DOHH2 (cell line): ENCODE data around the gene PRMT6.
"Not testable (repeated sequence)": the region's sequence is repeated elsewhere in the genome, so short reads cannot be mapped to it uniquely, and the experiment has no call there.

ENCODE experiments used
- H3F3A ChIP-seq: fragments of 200-600 bp; sonication (generic), shearing (Covaris generic); 2 replicates; pipeline ENCODE4 v1.6.0; 2016; ENCODE audit warnings: antibody characterized with exemption, mild to moderate bottlenecking; ENCODE audit not compliant: control insufficient read depth, insufficient read depth
- H3K27ac ChIP-seq: fragments of 200-600 bp; sonication (generic); 2 replicates; pipeline ENCODE4 v1.5.1; 2014; ENCODE audit warnings: low read depth, mild to moderate bottlenecking, low read length, moderate library complexity
- H3K27me3 ChIP-seq: fragments of 200-600 bp; sonication (generic); 2 replicates; pipeline ENCODE4 v1.6.1; 2014; ENCODE audit warnings: mild to moderate bottlenecking, low read length, mixed read lengths; ENCODE audit not compliant: control insufficient read depth
- H3K36me3 ChIP-seq: fragments of 200-600 bp; sonication (generic); 2 replicates; pipeline ENCODE4 v1.6.1; 2014; ENCODE audit warnings: mild to moderate bottlenecking, low read length, moderate library complexity, mixed read lengths; ENCODE audit not compliant: control insufficient read depth
- H3K4me1 ChIP-seq: fragments of 200-600 bp; sonication (generic); 2 replicates; pipeline ENCODE4 v1.6.1; 2014; ENCODE audit warnings: mild to moderate bottlenecking, low read length, mixed read lengths; ENCODE audit not compliant: control insufficient read depth
- H3K4me2 ChIP-seq: fragments of 200-600 bp; sonication (generic); 2 replicates; pipeline ENCODE4 v1.6.0; 2014; ENCODE audit warnings: mild to moderate bottlenecking, low read length, moderate library complexity
- H3K4me3 ChIP-seq: fragments of 200-600 bp; sonication (generic); 2 replicates; pipeline ENCODE4 v1.5.1; 2014; ENCODE audit warnings: mild to moderate bottlenecking, low read length, mixed read lengths
- H3K79me2 ChIP-seq: fragments of 200-600 bp; sonication (generic); 2 replicates; pipeline ENCODE4 v1.6.1; 2014; ENCODE audit warnings: mild to moderate bottlenecking, low read length, mixed read lengths; ENCODE audit not compliant: control insufficient read depth
- H3K9me2 ChIP-seq: fragments of 200-600 bp; sonication (generic); replicated peaks from 2 replicates; pipeline ENCODE4 v1.6.1; 2014; ENCODE audit warnings: mild to moderate bottlenecking, low read length, mixed read lengths; ENCODE audit not compliant: control insufficient read depth
- H3K9me3 ChIP-seq: fragments of 200-600 bp; sonication (generic); 2 replicates; pipeline ENCODE4 v1.6.1; 2014; ENCODE audit warnings: antibody characterized with exemption, low read length, mixed read lengths; ENCODE audit not compliant: control insufficient read depth, insufficient read depth
- H4K20me1 ChIP-seq: fragments of 200-600 bp; sonication (generic); 2 replicates; pipeline ENCODE4 v1.6.0; 2014; ENCODE audit warnings: low read depth, mild to moderate bottlenecking, antibody characterized with exemption, low read length, moderate library complexity; ENCODE audit not compliant: control insufficient read depth, insufficient read depth
- CTCF ChIP-seq: fragments of 200-600 bp; sonication (generic); IDR thresholded peaks from one replicate; pipeline ENCODE4 v1.5.1; 2014; ENCODE audit warnings: antibody characterized with exemption, mild to moderate bottlenecking, low read depth, low read length; ENCODE audit not compliant: poor library complexity, severe bottlenecking
- EZH2phosphoT487 ChIP-seq: fragments of 200-600 bp; sonication (generic); IDR thresholded peaks from 2 replicates; pipeline ENCODE4 v1.6.1; 2017; ENCODE audit warnings: borderline replicate concordance, mild to moderate bottlenecking, antibody characterized with exemption, low read length, moderate library complexity, mixed read lengths

PRMT6 gene

GRCh38 chr1:107016376-107016978 is 40.0 kb upstream of the PRMT6 start:
- H3K4me2 ChIP-seq: peak overlapping the region; percentile 53
- peak overlapping the region; percentile 46; the same call in 1 of the 2 replicates for H3K4me3 ChIP-seq

GRCh38 chr1:107018445-107018844 is 38.0 kb upstream of the PRMT6 start:
- Histone ChIP-seq H3K27me3 (no peaks in the 10 kb centered on the region), H3K4me3 (no peak overlapping the region), H3K36me3 (no peaks in the 10 kb centered on the region), H4K20me1 (no peaks in the 10 kb centered on the region), H3K4me2 (no peak overlapping the region), H3K4me1 (peaks cover 9% of the 10 kb centered on the region), H3K27ac (no peak overlapping the region), H3K79me2 (no peaks in the 10 kb centered on the region), H3F3A (no peaks in the 10 kb centered on the region), H3K9me2 (no peaks in the 10 kb centered on the region), H3K9me3 (no peaks in the 10 kb centered on the region)
- TF ChIP-seq CTCF (no peak), EZH2phosphoT487 (no peak)

More at GRCh38 chr1:107016376-107016978, 40.0 kb upstream of the PRMT6 start:
- no peak for TF ChIP-seq CTCF
- Histone ChIP-seq H3K9me3 (no peaks in the 10 kb centered on the region), H3K79me2 (no peaks in the 10 kb centered on the region), H3K27me3 (no peaks in the 10 kb centered on the region), H3K4me1 (peaks cover 11% of the 10 kb centered on the region), H3K9me2 (no peaks in the 10 kb centered on the region), H3K36me3 (no peaks in the 10 kb centered on the region), H3F3A (no peaks in the 10 kb centered on the region), H4K20me1 (no peaks in the 10 kb centered on the region), H3K27ac (no peak overlapping the region)

- no peaks in the 10 kb centered on the region for H3K27me3 ChIP-seq
- H3K79me2 ChIP-seq: no peaks in the 10 kb centered on the region
- no peak overlapping the region for H3K4me2 ChIP-seq
- no peaks in the 10 kb centered on the region for H4K20me1 ChIP-seq
- no peaks in the 10 kb centered on the region for H3F3A ChIP-seq
- no peaks in the 10 kb centered on the region for H3K9me3 ChIP-seq
- no peak for TF ChIP-seq CTCF
- TF ChIP-seq EZH2phosphoT487: no peak
- no peak overlapping the region for H3K27ac ChIP-seq
- H3K4me1 ChIP-seq: peaks cover 9% of the 10 kb centered on the region
- H3K36me3 ChIP-seq: no peaks in the 10 kb centered on the region
- no peak overlapping the region for H3K4me3 ChIP-seq
- H3K9me2 ChIP-seq: no peaks in the 10 kb centered on the region
Measured at GRCh38 chr1:107019166-107019565, 37.3 kb upstream of the PRMT6 start.

- H3K79me2 ChIP-seq, H3K4me2 ChIP-seq, H3F3A ChIP-seq, H3K9me2 ChIP-seq, H4K20me1 ChIP-seq, H3K27ac ChIP-seq, H3K9me3 ChIP-seq, H3K4me1 ChIP-seq, H3K4me3 ChIP-seq, H3K36me3 ChIP-seq, H3K27me3 ChIP-seq: not testable (repeated sequence)
Measured at GRCh38 chr1:107038874-107039273, 17.6 kb upstream of the PRMT6 start.

GRCh38 chr1:107044310-107045220 is 11.9 kb upstream of the PRMT6 start:
- not testable (repeated sequence) for H3K36me3 ChIP-seq, H3K9me3 ChIP-seq, H4K20me1 ChIP-seq, H3K27ac ChIP-seq, H3K4me3 ChIP-seq, H3K4me1 ChIP-seq, H3F3A ChIP-seq, H3K27me3 ChIP-seq, H3K9me2 ChIP-seq, H3K79me2 ChIP-seq, H3K4me2 ChIP-seq
